ENCODE measurements around the gene COL27A1. TPM values are rescaled to one million over a fixed set of nuclear protein-coding genes. Genes with fewer than 3 reads are reported as not detected.

Gene COL27A1
- total RNA-seq, 2 experiments from 2014 or later = 8.4 to 9.7 TPM

DNA sequence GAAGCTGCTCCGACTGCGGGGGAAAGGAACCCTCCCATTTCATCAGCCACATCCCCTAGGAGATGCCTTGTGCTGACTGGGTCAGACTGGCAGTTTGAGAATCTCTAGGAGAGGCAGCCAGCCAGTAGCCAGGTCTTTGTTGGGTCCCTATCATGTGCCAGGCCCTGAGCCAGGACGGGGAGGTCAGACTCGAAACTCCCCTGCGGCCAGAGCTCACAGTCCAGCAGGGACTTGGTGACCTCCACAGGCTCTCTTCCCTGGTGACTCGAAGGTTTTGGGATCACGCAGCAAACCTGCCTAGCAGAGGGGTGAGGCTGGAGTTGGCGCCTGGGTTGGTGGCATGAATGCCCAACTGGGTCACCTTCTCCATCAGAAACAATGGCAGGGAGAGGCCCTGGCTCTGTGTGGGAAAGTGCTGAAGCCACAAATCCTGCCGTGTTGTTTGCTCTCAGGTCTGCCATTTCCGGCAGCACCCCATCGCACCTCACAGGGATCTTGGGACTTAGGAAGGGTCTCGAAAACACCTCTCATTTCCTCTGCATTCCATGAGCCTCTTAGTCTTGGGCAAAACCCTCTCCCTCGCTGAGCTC lies 153.1 kb downstream of the COL27A1 start:
- POLR2A ChIA-PET = no interaction called here
- CTCF ChIA-PET = interaction anchor here (0.8 kb wide), 1 partner anchor 224 kb away, joined by 3 read pairs; no protein-coding TSS in a partner anchor
- Mint-ChIP-seq H3K27me3 (no peaks in the 10 kb centered on the region), H3K9me3 (no peaks in the 10 kb centered on the region), H3K4me1 (ENCODE audit: low read depth) (no peaks in the 10 kb centered on the region), H3K4me3 (no peak overlapping the region), H3K27ac (no peak overlapping the region), H3K36me3 (ENCODE audit: low read depth) (no peaks in the 10 kb centered on the region)
- intact Hi-C loops (cut with micrococcal nuclease) = no loop called here
- ATAC-seq (no peak), DNase-seq (no peak)
- TF ChIP-seq, protein P1, sequence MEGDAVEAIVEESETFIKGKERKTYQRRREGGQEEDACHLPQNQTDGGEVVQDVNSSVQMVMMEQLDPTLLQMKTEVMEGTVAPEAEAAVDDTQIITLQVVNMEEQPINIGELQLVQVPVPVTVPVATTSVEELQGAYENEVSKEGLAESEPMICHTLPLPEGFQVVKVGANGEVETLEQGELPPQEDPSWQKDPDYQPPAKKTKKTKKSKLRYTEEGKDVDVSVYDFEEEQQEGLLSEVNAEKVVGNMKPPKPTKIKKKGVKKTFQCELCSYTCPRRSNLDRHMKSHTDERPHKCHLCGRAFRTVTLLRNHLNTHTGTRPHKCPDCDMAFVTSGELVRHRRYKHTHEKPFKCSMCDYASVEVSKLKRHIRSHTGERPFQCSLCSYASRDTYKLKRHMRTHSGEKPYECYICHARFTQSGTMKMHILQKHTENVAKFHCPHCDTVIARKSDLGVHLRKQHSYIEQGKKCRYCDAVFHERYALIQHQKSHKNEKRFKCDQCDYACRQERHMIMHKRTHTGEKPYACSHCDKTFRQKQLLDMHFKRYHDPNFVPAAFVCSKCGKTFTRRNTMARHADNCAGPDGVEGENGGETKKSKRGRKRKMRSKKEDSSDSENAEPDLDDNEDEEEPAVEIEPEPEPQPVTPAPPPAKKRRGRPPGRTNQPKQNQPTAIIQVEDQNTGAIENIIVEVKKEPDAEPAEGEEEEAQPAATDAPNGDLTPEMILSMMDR (IDR thresholded peaks at IDR 0.05) = no peak

DNA sequence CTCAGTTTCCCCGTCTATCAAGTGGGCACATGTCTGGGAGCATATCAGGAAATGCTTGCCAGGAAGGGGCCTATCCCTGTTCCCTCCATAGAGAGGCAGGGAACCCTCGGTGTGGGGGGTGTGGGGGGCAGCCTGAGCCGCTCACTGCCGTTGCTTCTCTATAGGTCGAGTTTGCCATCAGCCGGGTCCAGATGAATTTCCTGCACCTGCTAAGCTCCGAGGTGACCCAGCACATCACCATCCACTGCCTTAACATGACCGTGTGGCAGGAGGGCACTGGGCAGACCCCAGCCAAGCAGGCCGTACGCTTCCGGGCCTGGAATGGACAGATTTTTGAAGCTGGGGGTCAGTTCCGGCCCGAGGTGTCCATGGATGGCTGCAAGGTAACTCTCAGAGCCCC lies 153.8 kb downstream of the COL27A1 start:
- ChIA-PET POLR2A (no interaction called here), CTCF (interaction anchor here (1.2 kb wide), 1 partner anchor 11 kb away, joined by 3 read pairs; no protein-coding TSS in a partner anchor)
- TF ChIP-seq, protein P1 (IDR thresholded peaks at IDR 0.05) = no peak
- ATAC-seq (no peak), DNase-seq (no peak)
- H3K4me1 Mint-ChIP-seq (ENCODE audit: low read depth) = no peaks in the 10 kb centered on the region
- intact Hi-C loops (cut with micrococcal nuclease) = no loop called here
- no peak overlapping the region for H3K27ac Mint-ChIP-seq
- H3K4me3 Mint-ChIP-seq = no peak overlapping the region
- no peaks in the 10 kb centered on the region for H3K27me3 Mint-ChIP-seq
- H3K36me3 Mint-ChIP-seq (ENCODE audit: low read depth) = no peaks in the 10 kb centered on the region
- H3K9me3 Mint-ChIP-seq = no peaks in the 10 kb centered on the region

DNA sequence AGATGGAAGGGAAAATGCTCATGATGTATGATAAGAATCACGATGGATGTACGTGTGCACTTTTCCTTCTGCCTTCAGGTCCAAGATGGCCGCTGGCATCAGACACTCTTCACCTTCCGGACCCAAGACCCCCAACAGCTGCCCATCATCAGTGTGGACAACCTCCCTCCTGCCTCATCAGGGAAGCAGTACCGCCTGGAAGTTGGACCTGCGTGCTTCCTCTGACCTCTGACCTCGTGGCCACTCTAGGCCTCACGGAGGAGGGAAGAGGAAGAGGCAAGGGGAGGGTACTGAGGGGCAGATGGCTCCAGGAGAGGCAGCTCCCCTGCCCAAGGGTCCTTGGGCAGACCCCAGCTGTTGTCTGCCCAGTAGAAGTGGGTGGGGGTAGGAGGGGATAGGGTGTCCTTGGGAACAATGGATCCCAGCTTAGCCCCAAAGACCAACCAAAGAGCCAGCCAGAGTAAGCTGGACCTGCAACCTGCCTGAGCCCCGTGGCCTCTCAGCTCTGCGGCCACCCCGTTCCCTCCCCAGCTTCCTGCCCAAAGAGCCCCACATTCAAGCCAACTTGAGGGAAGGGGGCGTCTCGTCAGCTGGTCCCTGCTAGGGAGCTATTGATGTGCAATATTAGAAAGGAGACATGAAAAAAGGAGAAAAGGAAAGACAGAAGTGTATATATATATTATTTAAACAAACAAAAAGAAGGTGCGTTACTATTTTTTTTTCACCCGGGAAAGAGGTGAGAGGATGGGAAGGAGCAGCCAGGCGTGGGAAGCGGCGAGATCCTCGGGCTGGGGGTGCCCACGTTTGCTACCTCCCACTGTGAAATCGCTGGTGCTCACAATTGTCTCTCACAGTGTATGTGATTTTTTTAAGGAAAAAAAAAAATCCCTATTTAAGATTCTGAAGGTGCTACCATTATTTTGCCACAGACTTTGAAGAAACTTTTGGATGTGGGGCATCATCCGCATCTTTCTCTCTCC lies 155.4 kb downstream of the COL27A1 start:
- Mint-ChIP-seq H3K9me3 (no peaks in the 10 kb centered on the region), H3K4me1 (ENCODE audit: low read depth) (no peaks in the 10 kb centered on the region), H3K36me3 (ENCODE audit: low read depth) (no peaks in the 10 kb centered on the region), H3K27me3 (no peaks in the 10 kb centered on the region), H3K27ac (no peak overlapping the region), H3K4me3 (no peak overlapping the region)
- ChIA-PET CTCF (interaction anchor here (1.5 kb wide), 1 partner anchor 204 kb away, joined by 4 read pairs; no protein-coding TSS in a partner anchor), POLR2A (no interaction called here)
- no peak for DNase-seq
- ATAC-seq = no peak
- TF ChIP-seq, protein P1 (IDR thresholded peaks at IDR 0.05) = no peak
- intact Hi-C loops (cut with micrococcal nuclease) = no loop called here

DNA sequence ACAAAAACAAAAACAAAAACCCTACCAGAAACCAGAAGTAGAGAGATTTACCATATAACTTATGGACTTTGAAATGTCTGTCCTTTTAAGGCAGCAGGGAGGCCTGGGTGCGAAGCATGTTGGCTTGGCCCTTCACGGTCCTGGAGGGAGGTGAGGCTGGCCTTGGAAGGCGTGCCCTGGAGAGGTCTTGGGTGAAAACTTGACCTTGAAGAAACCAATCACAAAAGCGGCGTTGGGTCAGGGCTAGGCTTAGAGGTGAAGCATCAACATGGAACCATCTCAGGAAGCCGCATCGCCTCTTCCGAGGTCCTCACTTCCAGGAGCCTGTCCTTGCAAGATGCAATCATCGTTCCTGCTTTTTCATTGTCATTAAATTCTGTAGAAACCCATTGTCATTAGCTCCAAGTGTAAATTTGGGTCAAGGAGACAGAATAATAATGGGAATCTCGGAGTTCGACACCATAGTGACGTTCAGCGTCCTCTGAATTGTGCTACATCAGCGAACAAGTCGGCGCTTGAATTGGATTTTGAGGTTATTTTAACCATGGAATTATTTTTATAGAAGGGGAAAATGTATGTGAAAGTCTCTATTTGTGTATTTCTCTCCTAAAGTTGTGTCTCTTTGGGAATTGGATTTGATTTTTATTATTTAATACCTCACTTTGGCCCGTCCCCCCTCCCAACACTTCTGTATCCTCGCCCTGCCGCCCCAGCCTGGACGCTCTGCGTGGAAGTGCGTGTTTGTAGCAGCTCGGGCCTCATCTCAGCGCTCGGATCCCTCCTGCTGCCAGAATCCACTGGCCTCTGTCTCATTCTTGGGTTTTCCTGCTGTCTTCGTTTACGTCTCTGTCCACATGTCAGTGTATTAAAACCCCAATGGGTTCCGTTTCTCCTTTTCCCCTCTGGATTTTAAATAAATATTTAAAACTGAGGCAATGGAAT lies 156.5 kb downstream of the COL27A1 start:
- Mint-ChIP-seq H3K9me3 (no peaks in the 10 kb centered on the region), H3K4me3 (no peak overlapping the region), H3K36me3 (ENCODE audit: low read depth) (no peaks in the 10 kb centered on the region), H3K27me3 (no peaks in the 10 kb centered on the region), H3K4me1 (ENCODE audit: low read depth) (no peaks in the 10 kb centered on the region), H3K27ac (no peak overlapping the region)
- DNase-seq = no peak
- TF ChIP-seq, protein P1 (IDR thresholded peaks at IDR 0.05) = no peak
- intact Hi-C loops (cut with micrococcal nuclease) = no loop called here
- ChIA-PET CTCF (interaction anchor here (1.5 kb wide), 1 partner anchor 205 kb away, joined by 4 read pairs; no protein-coding TSS in a partner anchor), POLR2A (no interaction called here)
- ATAC-seq = no peak
